H9 (cell line): ENCODE results near the gene SNX14. TPM values are rescaled to one million over a fixed set of nuclear protein-coding genes. Genes with fewer than 3 reads are reported as not detected.

Experiments used
- DNase-seq: peaks from one replicate; pipeline ENCODE4 v3.0.0-alpha.2; 2017
- H2AFZ ChIP-seq: one replicate; pipeline ENCODE4 v1.6.1; 2013; ENCODE audit warnings: mild to moderate bottlenecking, low read length, control low read depth, moderate library complexity
- H2AK5ac ChIP-seq: 2 replicates; pipeline ENCODE4 v1.6.1; 2013; ENCODE audit warnings: low read length, control low read depth, mixed read lengths; ENCODE audit not compliant: insufficient read length
- H2BK120ac ChIP-seq: one replicate; pipeline ENCODE4 v1.6.1; 2013; ENCODE audit warnings: low read depth, mild to moderate bottlenecking, low read length, control low read depth, inconsistent platforms; ENCODE audit not compliant: poor library complexity, severe bottlenecking
- H2BK12ac ChIP-seq: 2 replicates; pipeline ENCODE4 v1.6.1; 2013; ENCODE audit warnings: low read length, control low read depth, mixed read lengths, low read depth; ENCODE audit not compliant: insufficient read length
- H2BK15ac ChIP-seq: 2 replicates; pipeline ENCODE4 v1.6.1; 2013; ENCODE audit warnings: low read depth, low read length, control low read depth
- H2BK20ac ChIP-seq: one replicate; pipeline ENCODE4 v1.6.1; 2013; ENCODE audit warnings: low read depth, mild to moderate bottlenecking, low read length, control low read depth, inconsistent platforms; ENCODE audit not compliant: poor library complexity, severe bottlenecking
- H2BK5ac ChIP-seq: 2 replicates; pipeline ENCODE4 v1.6.1; 2013; ENCODE audit warnings: low read length, control low read depth, mixed read lengths; ENCODE audit not compliant: insufficient read length
- H3K14ac ChIP-seq: 2 replicates; pipeline ENCODE4 v1.6.1; 2013; ENCODE audit warnings: low read length, control low read depth; ENCODE audit not compliant: insufficient read depth
- H3K18ac ChIP-seq: 2 replicates; pipeline ENCODE4 v1.6.1; 2013; ENCODE audit warnings: low read depth, mild to moderate bottlenecking, mixed read lengths, low read length, control low read depth; ENCODE audit not compliant: insufficient read length
- H3K23ac ChIP-seq: 2 replicates; pipeline ENCODE4 v1.6.1; 2013; ENCODE audit warnings: low read length, control low read depth, mixed read lengths, low read depth; ENCODE audit not compliant: insufficient read length
- H3K23me2 ChIP-seq: 2 replicates; pipeline ENCODE4 v1.6.1; 2013; ENCODE audit warnings: low read depth, mild to moderate bottlenecking, mixed read lengths, low read length, control low read depth; ENCODE audit not compliant: insufficient read length, poor library complexity, severe bottlenecking
- H3K27ac ChIP-seq: 2 replicates; pipeline ENCODE4 v1.5.1; 2013; ENCODE audit warnings: low read length, control low read depth, mixed read lengths, low read depth; ENCODE audit not compliant: insufficient read length
- H3K27me3 ChIP-seq: 2 replicates; pipeline ENCODE4 v1.6.1; 2013; ENCODE audit warnings: low read length, control low read depth, inconsistent platforms; ENCODE audit not compliant: insufficient read depth
- H3K4ac ChIP-seq: 2 replicates; pipeline ENCODE4 v1.6.1; 2013; ENCODE audit warnings: low read depth, mild to moderate bottlenecking, control low read depth, inconsistent platforms, low read length, moderate library complexity
- H3K4me1 ChIP-seq: 2 replicates; pipeline ENCODE4 v1.6.1; 2013; ENCODE audit warnings: low read length, control low read depth, inconsistent platforms; ENCODE audit not compliant: insufficient read depth
- H3K4me2 ChIP-seq: 2 replicates; pipeline ENCODE4 v1.6.1; 2013; ENCODE audit warnings: low read length, control low read depth, mixed read lengths; ENCODE audit not compliant: insufficient read length, insufficient read depth
- H3K56ac ChIP-seq: 2 replicates; pipeline ENCODE4 v1.6.1; 2013; ENCODE audit warnings: low read depth, mild to moderate bottlenecking, mixed read lengths, low read length, control low read depth; ENCODE audit not compliant: insufficient read length
- H3K79me1 ChIP-seq: 2 replicates; pipeline ENCODE4 v1.6.1; 2013; ENCODE audit warnings: low read depth, mild to moderate bottlenecking, moderate library complexity, low read length, control low read depth, inconsistent platforms; ENCODE audit not compliant: insufficient read depth, poor library complexity, severe bottlenecking
- H3K79me2 ChIP-seq: 2 replicates; pipeline ENCODE4 v1.6.1; 2013; ENCODE audit warnings: low read length, control low read depth, inconsistent platforms; ENCODE audit not compliant: insufficient read depth
- H3K9ac ChIP-seq: 2 replicates; pipeline ENCODE4 v1.6.1; 2013; ENCODE audit warnings: low read length, control low read depth, mixed read lengths; ENCODE audit not compliant: insufficient read length; ENCODE audit errors: extremely low read depth
- H3K9me3 ChIP-seq: one replicate; pipeline ENCODE4 v1.6.1; 2013; ENCODE audit warnings: low read depth, low read length, inconsistent platforms; ENCODE audit not compliant: control insufficient read depth
- H3T11ph ChIP-seq: one replicate; pipeline ENCODE4 v1.6.1; 2013; ENCODE audit warnings: mild to moderate bottlenecking, low read length, control low read depth, inconsistent platforms
- H4K20me1 ChIP-seq: one replicate; pipeline ENCODE4 v1.6.1; 2013; ENCODE audit not compliant: control insufficient read depth, insufficient read length, insufficient read depth
- H4K5ac ChIP-seq: 2 replicates; pipeline ENCODE4 v1.6.1; 2013; ENCODE audit warnings: low read depth, mild to moderate bottlenecking, mixed read lengths, low read length, control low read depth; ENCODE audit not compliant: insufficient read length
- H4K8ac ChIP-seq: replicated peaks from 2 replicates; pipeline ENCODE4 v1.6.1; 2013; ENCODE audit warnings: low read length, control low read depth, mixed read lengths, low read depth; ENCODE audit not compliant: insufficient read length
- H4K91ac ChIP-seq: 2 replicates; pipeline ENCODE4 v1.6.1; 2013; ENCODE audit warnings: low read depth, mild to moderate bottlenecking, moderate library complexity, mixed read lengths, low read length, control low read depth; ENCODE audit not compliant: insufficient read length
- H3K27ac Mint-ChIP-seq, 3 experiments: 2 replicates in 2 of 3; 3 replicates in 1 of 3; pipeline ENCODE4 v1.8.0; 2020 to 2021; ENCODE audit warnings: mixed read lengths in 3 of 3, mild to moderate bottlenecking in 1 of 3, moderate library complexity in 1 of 3
- H3K27me3 Mint-ChIP-seq: 2 replicates; pipeline ENCODE4 v1.8.0; 2021; ENCODE audit warnings: low read depth, mild to moderate bottlenecking, moderate library complexity, mixed read lengths
- H3K36me3 Mint-ChIP-seq, 3 experiments: 2 replicates in 2 of 3; 3 replicates in 1 of 3; pipeline ENCODE4 v1.8.0; 2020 to 2021; ENCODE audit warnings: low read depth in 3 of 3, mixed read lengths in 3 of 3; ENCODE audit not compliant: insufficient read depth in 1 of 3
- H3K4me1 Mint-ChIP-seq, 2 experiments: 2 replicates each; pipeline ENCODE4 v1.8.0; 2020; ENCODE audit warnings: mixed read lengths in 2 of 2
- H3K4me3 Mint-ChIP-seq, 2 experiments: 2 replicates in 1 of 2; 3 replicates in 1 of 2; pipeline ENCODE4 v1.8.0; 2020 to 2021; ENCODE audit warnings: mild to moderate bottlenecking in 2 of 2, mixed read lengths in 2 of 2, moderate library complexity in 1 of 2
- H3K9me3 Mint-ChIP-seq, 2 experiments: 2 replicates in 1 of 2; 3 replicates in 1 of 2; pipeline ENCODE4 v1.8.0; 2020; ENCODE audit warnings: mild to moderate bottlenecking in 2 of 2, mixed read lengths in 2 of 2, moderate library complexity in 1 of 2
- WGBS: extraction: QIAGEN DNeasy Blood & Tissue Kit; methylation state at CpG from one replicate; pipeline ENCODE4 v1.1.7; 2013; ENCODE audit warnings: missing lambda C conversion rate, low lambda C conversion rate, mixed read lengths; ENCODE audit not compliant: insufficient read length; ENCODE audit errors: extremely low coverage; 5-methylcytosine and 5-hydroxymethylcytosine counted together
- total RNA-seq: library from RNA; stranded (reverse); gene quantifications from 2 replicates; pipeline ENCODE4 v1.2.1, GENCODE V29; 2021
- TF ChIP-seq, protein P1 (sequence below): fragments of 200-600 bp; sonication (generic); conservative IDR thresholded peaks from 3 replicates; pipeline ENCODE4 v1.8.0; 2021; ENCODE audit warnings: antibody characterized with exemption, mild to moderate bottlenecking

Gene SNX14
- total RNA-seq, 1 experiment from 2014 or later: 33.0 TPM

DNA sequence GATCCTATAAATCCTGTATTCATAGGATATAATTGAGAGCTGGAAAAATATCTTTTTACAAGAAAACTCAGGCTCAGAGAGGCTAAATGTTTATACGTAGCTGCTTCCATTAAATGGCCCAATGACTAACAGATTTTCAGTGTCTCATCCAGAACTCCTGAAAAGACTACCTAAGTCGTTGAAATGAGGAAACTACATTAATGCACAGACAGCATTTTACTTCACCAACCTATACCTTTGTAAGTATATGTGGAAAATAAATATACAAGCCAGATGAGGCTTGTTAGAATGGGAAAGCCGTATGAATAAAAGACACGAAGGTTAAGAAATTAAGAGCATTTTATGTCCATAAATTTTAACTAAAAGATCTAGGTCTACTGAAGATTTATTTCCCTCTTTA, 8.4 kb upstream of the SNX14 start:
- Histone ChIP-seq H3K79me1 (no peaks in the 10 kb centered on the region), H3K9me3 (no peaks in the 10 kb centered on the region), H2AK5ac (no peak overlapping the region), H3K14ac (no peak overlapping the region), H2BK12ac (no peak overlapping the region), H2BK15ac (no peak overlapping the region), H3T11ph (no peak overlapping the region), H4K91ac (no peak overlapping the region), H2BK5ac (no peak overlapping the region), H3K56ac (no peak overlapping the region), H3K27ac (no peak overlapping the region), H4K8ac (no peak overlapping the region), H3K4me2 (no peak overlapping the region), H3K4ac (no peak overlapping the region), H3K79me2 (no peaks in the 10 kb centered on the region), H3K27me3 (no peaks in the 10 kb centered on the region), H3K9ac (no peak overlapping the region), H3K18ac (no peak overlapping the region), H2BK120ac (no peak overlapping the region), H2BK20ac (no peak overlapping the region), H2AFZ (no peak overlapping the region), H3K23me2 (no peaks in the 10 kb centered on the region), H3K23ac (no peak overlapping the region), H4K5ac (no peak overlapping the region), H3K4me1 (no peaks in the 10 kb centered on the region), H4K20me1 (no peaks in the 10 kb centered on the region)
- Mint-ChIP-seq H3K9me3 (no peaks in the 10 kb centered on the region), H3K27ac (no peak overlapping the region; a peak in 1 of 7 replicates), H3K4me1 (no peaks in the 10 kb centered on the region), H3K27me3 (no peaks in the 10 kb centered on the region), H3K4me3 (no peak overlapping the region), H3K36me3 (no peaks in the 10 kb centered on the region)
- no peak for DNase-seq
- WGBS: no CpG with 5 or more reads among the region's 4 CpGs
- TF ChIP-seq, protein P1, sequence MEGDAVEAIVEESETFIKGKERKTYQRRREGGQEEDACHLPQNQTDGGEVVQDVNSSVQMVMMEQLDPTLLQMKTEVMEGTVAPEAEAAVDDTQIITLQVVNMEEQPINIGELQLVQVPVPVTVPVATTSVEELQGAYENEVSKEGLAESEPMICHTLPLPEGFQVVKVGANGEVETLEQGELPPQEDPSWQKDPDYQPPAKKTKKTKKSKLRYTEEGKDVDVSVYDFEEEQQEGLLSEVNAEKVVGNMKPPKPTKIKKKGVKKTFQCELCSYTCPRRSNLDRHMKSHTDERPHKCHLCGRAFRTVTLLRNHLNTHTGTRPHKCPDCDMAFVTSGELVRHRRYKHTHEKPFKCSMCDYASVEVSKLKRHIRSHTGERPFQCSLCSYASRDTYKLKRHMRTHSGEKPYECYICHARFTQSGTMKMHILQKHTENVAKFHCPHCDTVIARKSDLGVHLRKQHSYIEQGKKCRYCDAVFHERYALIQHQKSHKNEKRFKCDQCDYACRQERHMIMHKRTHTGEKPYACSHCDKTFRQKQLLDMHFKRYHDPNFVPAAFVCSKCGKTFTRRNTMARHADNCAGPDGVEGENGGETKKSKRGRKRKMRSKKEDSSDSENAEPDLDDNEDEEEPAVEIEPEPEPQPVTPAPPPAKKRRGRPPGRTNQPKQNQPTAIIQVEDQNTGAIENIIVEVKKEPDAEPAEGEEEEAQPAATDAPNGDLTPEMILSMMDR: no peak
